NCI-H345 treated with DMSO at 0.1 percent for 48 hours (cell line): ENCODE data around the gene MGLL.

ENCODE experiments used
- DNase-seq: peaks from one replicate; lab custom pipeline; 2025; ENCODE audit not compliant: unreplicated experiment; lab: John Stamatoyannopoulos, UW

MGLL gene

GRCh38 chr3:127814325-127814781 is 8.0 kb downstream of the MGLL start:
- no peak for DNase-seq

- DNase-seq, result no peak
These were observed 10.2 kb downstream of the MGLL start for GRCh38 chr3:127812151-127812550.

DNA sequence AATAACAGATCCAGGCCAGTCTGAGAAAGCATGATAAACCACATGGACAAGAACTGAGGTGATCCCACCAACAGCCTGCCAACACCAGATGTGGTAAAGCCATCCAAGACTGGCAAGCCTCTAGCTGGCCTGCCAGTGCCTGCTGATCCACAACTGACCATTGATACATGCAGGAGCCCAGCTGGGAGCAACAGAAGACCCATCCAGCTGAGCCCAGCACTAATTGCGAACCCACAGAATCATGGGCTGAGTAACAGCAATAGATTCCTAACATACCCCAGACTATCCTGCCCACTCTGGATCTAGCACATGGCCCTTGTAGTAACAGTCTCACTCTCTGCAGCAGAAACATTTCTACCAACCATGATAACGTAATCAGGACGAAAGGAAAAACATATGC is 10.6 kb downstream of the MGLL start:
- DNase-seq, result no peak

DNA sequence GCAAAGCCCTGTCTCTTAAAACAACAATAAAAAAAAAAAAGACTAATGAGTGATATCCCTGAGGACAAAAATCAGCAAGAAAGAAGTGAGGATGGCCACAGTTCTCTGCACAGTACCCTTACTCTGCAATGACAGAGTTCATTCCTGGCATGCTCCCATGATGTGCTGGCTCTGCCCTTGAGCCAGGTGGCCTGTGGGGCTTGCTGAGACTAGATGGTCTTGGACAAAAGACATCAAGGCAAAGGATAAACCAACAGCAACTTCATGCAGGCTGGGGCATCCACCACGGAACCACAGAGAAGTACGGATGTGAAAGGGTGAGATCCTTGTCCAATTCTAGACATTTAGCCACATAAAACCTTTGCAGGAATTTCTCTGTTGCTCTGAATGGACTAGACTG is 12.7 kb downstream of the MGLL start:
- no peak for DNase-seq

- DNase-seq, result no peak
These were observed 13.1 kb downstream of the MGLL start for GRCh38 chr3:127809211-127809610.

- no peak for DNase-seq
These were observed 14.1 kb downstream of the MGLL start for GRCh38 chr3:127808197-127808596.

- DNase-seq, result no peak
These were observed 17.1 kb downstream of the MGLL start for GRCh38 chr3:127805026-127805753.

- no peak for DNase-seq
These were observed 18.2 kb downstream of the MGLL start for GRCh38 chr3:127804141-127804540.

- DNase-seq, result no peak
These were observed 18.7 kb downstream of the MGLL start for GRCh38 chr3:127803619-127804018.

DNA sequence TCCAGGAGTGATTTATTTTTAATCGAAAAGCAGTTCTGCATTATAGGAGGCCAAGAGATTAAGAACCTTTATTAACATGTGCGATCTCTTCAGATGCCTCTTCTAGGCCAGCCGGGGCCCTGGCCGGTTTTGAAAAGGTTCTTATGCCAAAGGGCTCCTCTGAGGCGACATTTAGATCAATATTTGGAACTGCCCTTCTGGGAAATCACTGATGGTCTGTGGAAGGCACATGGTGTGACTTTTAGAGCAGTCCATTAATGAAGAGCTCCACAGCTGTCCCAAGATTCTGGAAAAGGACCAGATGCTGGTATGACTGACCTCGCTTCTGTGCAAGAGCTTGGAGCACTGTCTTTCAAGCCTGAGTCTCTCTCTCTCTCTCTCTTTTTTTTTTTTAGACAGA is 19.7 kb downstream of the MGLL start:
- no peak for DNase-seq

DNA sequence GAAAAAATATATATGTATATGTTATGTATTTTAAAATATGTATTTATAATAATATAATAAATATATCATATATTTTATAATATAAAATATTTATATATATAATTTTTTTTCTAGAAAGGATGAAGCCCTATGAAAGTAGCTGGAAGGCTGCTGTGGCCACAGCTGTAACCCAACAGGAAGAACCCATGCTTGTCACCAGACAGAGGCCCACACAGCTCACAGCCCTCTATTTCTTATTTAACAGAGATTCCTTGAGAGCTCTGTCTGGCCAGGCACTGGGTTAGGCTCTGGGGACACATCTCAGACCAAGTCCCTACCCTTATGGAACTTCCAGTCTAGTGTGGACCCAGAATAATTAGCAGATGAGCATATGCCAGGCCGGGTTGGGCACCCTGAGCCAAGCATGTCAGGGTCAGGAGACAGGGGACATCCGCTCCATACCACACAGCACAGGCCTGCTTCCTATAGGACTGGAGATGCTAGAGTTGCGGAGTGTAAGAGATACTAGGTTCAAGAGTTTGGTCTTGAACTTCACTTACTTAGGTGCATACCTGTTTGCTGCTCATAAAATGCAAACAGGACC is 20.5 kb downstream of the MGLL start:
- no peak for DNase-seq

GRCh38 chr3:127800508-127800907 is 21.8 kb downstream of the MGLL start:
- no peak for DNase-seq

GRCh38 chr3:127799476-127800222 is 22.7 kb downstream of the MGLL start:
- no peak for DNase-seq

- no peak for DNase-seq
These were observed 23.6 kb downstream of the MGLL start for GRCh38 chr3:127798716-127799115.

DNA sequence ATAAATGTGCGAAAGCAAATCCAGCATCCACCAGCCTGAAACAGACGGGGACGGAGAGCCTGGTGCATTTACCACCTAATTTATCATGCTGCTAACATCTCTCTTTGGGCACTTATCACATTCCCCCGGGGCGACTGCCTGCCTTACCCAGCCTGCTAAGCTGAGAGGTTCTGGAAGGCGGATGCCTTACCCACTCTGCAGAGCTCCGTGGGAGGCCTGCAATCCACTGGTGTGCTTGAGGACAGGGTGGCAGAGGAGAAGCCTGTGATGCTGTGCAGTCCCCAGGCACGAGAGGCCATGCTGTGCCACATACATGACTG is 25.5 kb downstream of the MGLL start:
- DNase-seq, result no peak

DNA sequence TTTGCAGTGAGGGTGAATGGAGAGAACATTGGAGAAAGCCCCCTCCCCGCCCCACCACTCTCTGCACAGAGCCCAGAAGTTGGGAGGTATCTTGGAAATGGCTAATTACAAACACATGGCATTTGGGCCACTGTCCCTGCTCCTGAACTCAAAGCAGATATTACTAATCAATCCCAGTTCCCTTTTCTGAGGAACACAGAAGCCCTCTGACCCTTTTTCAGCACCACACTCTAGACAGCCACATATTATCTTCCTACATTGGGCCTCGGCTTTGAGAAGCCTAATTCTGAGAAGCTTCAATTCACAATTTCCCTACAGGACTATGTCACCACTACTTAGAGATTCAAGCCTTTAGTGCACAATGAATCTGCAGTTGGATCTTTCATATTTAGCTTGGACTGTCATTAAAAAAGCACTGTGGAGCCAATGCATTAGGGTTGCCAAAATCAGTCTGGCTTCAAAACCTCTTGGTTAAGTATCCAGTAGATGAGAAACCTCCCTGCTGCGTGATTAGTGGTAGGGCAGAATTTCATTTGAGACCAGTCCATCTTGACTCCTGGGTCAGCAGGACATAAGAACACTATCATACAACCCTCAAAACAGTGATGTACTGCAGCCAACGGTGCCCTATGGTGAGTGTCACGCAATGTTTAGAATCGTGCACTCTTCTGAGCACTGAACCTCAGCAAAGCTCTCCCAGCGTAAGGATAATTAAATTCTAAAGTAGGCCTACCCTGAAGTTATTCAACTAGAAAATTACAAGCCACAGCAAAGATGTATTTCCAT is 26.1 kb downstream of the MGLL start:
- DNase-seq, result peak; percentile 67

- DNase-seq, result no peak
These were observed 27.3 kb downstream of the MGLL start for GRCh38 chr3:127794972-127795371.

GRCh38 chr3:127794402-127794801 is 27.9 kb downstream of the MGLL start:
- no peak for DNase-seq

DNA sequence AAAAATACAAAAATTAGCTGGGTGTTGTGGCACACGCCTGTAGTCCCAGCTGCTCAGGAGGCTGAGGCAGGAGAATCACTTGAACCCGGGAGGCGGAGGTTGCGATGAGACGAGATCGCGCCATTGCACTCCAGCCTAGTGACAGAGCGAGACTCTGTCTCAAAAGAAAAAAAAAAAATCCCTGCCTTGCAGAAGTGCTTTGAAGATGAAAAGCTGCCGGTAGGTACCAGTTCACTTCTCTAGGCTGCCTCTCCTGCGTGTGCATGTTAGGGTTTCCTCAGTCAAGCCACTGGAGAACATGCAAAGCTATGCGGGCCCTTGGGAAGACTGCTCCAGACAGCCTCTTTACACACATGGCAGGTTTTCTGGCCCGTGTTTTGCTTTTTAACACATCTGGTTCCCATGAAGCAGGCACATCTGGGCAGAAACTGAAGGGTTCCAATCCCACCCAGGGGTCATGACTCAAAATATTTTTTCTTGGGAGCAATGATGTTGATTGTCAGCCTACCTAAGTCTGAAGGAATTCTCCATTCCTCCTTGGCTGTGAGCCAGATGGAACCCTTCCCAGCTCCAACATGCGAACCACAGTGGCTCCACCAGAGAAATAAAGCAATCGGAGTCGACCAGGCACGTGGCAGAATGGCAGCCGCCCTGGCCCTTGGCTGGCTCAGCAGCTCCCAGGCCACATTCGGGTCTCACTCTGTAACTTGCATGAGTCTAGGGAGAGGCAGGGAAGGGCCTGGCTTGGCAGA is 29.6 kb downstream of the MGLL start:
- DNase-seq, result no peak

DNA sequence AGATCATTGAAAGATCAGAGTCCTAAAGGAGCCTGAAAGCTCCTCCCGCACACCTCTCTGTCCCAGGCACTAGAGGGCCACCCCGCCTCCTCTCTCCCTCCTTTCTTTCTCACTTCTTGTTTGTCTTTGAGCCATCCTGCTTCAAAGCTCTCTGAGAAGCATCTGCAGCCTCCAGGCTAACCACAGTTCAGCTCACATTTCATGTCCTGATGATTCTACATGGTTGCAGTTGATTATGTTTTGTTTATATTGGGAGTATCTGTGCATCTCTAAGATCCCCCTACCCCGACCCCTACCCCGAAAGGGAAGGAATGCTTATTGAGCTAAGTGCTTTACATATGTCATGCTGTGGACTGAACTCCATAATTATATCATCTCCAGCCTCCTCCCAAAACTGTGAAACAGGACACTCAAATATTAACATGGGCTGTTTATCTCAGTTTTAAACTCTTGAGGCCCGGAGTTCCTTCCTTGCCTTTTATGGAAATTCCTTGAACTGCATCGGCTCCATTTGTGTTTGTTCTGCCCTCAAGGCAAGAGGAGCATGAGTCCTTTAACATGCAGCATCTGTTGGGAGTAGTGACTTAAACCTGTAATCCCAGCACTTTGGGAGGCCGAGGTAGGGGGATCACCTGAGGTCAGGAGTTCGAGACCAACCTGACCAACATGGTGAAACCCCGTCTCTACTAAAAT is 30.9 kb downstream of the MGLL start:
- no peak for DNase-seq
